Stimulated activated effector memory CD8-positive, alpha-beta T cell treated with anti-CD3 and anti-CD28 coated beads, Interleukin-12 subunit alpha, Interleukin-12 subunit beta, amount 100 ng/mL, for 72 hours (primary cell): ENCODE data around the gene GNG7.
"Not testable (repeated sequence)": the region's sequence is repeated elsewhere in the genome, so short reads cannot be mapped to it uniquely, and the experiment has no call there.

Source experiments
- ATAC-seq: fragments of 150-1000 bp; cut with Tn5 transposase; 2 replicates; pipeline ENCODE4 v1.10.0; 2021
- DNase-seq, 2 donors: peaks; one replicate each; pipeline ENCODE4 v3.0.0; 2021 to 2022; ENCODE audit warnings: low spot score in 2 of 2
- H3K27ac Mint-ChIP-seq: one replicate; pipeline ENCODE4 v1.8.0; 2022; ENCODE audit warnings: mild to moderate bottlenecking, mixed read lengths
- H3K36me3 Mint-ChIP-seq: one replicate; pipeline ENCODE4 v1.8.0; 2022; ENCODE audit warnings: mild to moderate bottlenecking, mixed read lengths
- H3K4me1 Mint-ChIP-seq: one replicate; pipeline ENCODE4 v1.8.0; 2022; ENCODE audit warnings: mixed read lengths
- H3K4me3 Mint-ChIP-seq: one replicate; pipeline ENCODE4 v1.8.0; 2022; ENCODE audit warnings: mild to moderate bottlenecking, mixed read lengths
- H3K9me3 Mint-ChIP-seq: one replicate; pipeline ENCODE4 v1.8.0; 2022; ENCODE audit warnings: mixed read lengths

Gene GNG7

DNA sequence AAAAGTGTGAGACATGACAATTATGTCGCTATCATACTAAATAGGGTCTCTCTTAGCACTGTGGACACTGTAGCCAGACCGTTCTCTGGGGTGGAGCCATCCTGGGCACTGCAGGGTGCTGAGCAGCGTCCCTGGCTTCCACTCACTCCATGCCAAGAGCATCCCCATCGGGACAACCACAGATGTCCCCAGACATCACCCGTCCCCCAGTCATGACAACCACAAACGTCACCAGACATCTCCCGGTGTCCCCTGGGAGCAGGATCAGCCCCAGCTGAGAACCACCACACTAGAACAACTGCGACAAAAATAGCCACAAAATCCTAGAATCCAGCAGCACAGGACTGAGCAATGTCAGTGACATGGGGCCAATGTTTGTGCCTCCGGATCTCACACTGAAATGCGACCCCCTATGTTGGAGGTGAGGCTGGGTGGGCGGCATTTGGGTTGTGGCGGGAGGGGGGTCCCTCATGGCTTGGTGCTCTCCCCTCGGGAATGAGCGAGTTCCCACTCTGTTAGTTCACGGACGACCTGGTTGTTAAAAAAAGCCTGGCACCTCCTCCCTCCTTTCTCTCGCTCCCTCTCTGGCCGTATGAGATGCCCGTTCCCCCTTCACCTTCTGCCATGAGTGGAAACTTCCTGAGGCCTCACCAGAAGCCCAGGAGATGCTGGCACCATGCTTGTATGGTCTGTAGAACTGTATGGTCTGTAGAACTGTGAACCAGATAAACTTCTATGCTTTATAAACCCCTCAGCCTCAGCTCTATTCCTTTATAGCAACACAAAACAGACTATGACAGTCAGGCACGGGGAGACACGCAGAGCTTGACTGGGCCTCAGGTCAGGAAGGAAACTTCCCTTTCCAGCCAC, 132.7 kb downstream of the GNG7 start:
- Mint-ChIP-seq H3K27ac (no peak overlapping the region), H3K4me3 (no peak overlapping the region)

GRCh38 chr19:2567996-2568395, 134.5 kb downstream of the GNG7 start:
- DNase-seq = no peak
- Mint-ChIP-seq H3K4me3 (no peak overlapping the region), H3K36me3 (no peaks in the 10 kb centered on the region), H3K27ac (no peak overlapping the region), H3K9me3 (peaks cover 3% of the 10 kb centered on the region), H3K4me1 (peaks cover 38% of the 10 kb centered on the region)
- no peak for ATAC-seq

More for the DNA sequence above, 132.7 kb downstream of the GNG7 start:
- H3K36me3 Mint-ChIP-seq = no peaks in the 10 kb centered on the region
- DNase-seq (no peak), ATAC-seq (no peak)
- peaks cover 23% of the 10 kb centered on the region for H3K4me1 Mint-ChIP-seq
- peaks cover 3% of the 10 kb centered on the region for H3K9me3 Mint-ChIP-seq

GRCh38 chr19:2567580-2567979, 134.9 kb downstream of the GNG7 start:
- no peak overlapping the region for H3K4me3 Mint-ChIP-seq
- peaks cover 3% of the 10 kb centered on the region for H3K9me3 Mint-ChIP-seq
- no peak for DNase-seq
- H3K4me1 Mint-ChIP-seq = peaks cover 42% of the 10 kb centered on the region
- ATAC-seq = peak; percentile 28
- no peak overlapping the region for H3K27ac Mint-ChIP-seq
- peaks cover under 1% of the 10 kb centered on the region for H3K36me3 Mint-ChIP-seq

GRCh38 chr19:2563546-2563945, 138.9 kb downstream of the GNG7 start:
- peaks cover 11% of the 10 kb centered on the region for H3K36me3 Mint-ChIP-seq
- DNase-seq, ATAC-seq, H3K27ac Mint-ChIP-seq, H3K9me3 Mint-ChIP-seq: not testable (repeated sequence)
- peaks cover 52% of the 10 kb centered on the region for H3K4me1 Mint-ChIP-seq
- H3K4me3 Mint-ChIP-seq = peak overlapping the region; percentile 85

DNA sequence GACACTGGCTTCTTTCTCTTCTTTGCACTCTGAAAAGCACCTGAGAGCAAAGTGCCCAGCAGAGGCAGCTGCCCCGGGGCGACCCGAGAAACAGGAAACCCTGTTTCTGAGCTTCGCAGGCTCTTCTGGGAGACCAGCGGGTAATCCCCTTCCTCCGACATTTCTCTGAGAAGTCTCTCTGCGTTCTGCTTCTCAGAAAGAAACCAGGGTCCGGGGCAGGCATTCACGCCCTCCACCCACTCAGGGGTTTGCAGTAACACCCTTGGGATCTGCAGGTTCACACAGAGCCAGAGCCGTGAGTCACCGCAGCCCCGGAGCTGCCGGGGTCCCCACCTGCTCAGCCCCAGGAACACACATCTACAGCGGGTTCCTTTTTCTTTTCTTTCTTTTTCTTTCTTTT, 140.6 kb downstream of the GNG7 start:
- H3K36me3 Mint-ChIP-seq = peaks cover 11% of the 10 kb centered on the region
- peak overlapping the region; percentile 94 for H3K27ac Mint-ChIP-seq
- no peaks in the 10 kb centered on the region for H3K9me3 Mint-ChIP-seq
- H3K4me1 Mint-ChIP-seq = peaks cover 53% of the 10 kb centered on the region
- ATAC-seq (peak; percentile 92), DNase-seq (peak; percentile 56 to 91)
- peak overlapping the region; percentile 85 for H3K4me3 Mint-ChIP-seq

- H3K4me1 Mint-ChIP-seq = peaks cover 60% of the 10 kb centered on the region
Measured at GRCh38 chr19:2561221-2561620, 141.3 kb downstream of the GNG7 start.

DNA sequence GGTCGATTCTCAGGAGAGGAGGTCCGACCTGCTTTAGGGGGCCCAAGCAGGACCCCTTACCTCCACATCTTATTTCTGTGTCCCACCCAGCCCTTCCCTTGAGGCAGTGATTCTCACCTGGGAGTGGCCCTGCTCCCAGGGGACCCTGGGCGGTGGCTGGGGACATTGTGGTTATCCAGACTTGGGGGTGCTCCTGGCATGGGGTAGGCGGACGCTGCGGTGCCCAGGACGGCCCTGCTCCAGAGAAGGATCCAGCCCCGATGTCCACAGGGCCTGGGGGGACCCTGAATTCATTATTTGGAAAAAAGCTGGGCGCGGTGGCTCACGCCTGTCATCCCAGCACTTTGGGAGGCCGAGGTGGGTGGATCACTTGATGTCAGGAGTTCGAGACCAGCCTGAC, 142.1 kb downstream of the GNG7 start:
- Mint-ChIP-seq H3K36me3 (peaks cover 11% of the 10 kb centered on the region), H3K4me3 (peak overlapping the region; percentile 85), H3K9me3 (no peaks in the 10 kb centered on the region), H3K27ac (no peak overlapping the region), H3K4me1 (peaks cover 61% of the 10 kb centered on the region)
- DNase-seq = no peak
- no peak for ATAC-seq

More at GRCh38 chr19:2561221-2561620, 141.3 kb downstream of the GNG7 start:
- DNase-seq = no peak
- Mint-ChIP-seq H3K9me3 (no peaks in the 10 kb centered on the region), H3K36me3 (peaks cover 11% of the 10 kb centered on the region), H3K4me3 (peak overlapping the region; percentile 85), H3K27ac (peak overlapping the region; percentile 94)
- no peak for ATAC-seq

- peaks cover 11% of the 10 kb centered on the region for H3K36me3 Mint-ChIP-seq
- H3K9me3 Mint-ChIP-seq = no peaks in the 10 kb centered on the region
- peaks cover 51% of the 10 kb centered on the region for H3K4me1 Mint-ChIP-seq
- H3K4me3 Mint-ChIP-seq = no peak overlapping the region
- ATAC-seq = no peak
- no peak overlapping the region for H3K27ac Mint-ChIP-seq
- DNase-seq = no peak
Measured at GRCh38 chr19:2558543-2558942, 144.0 kb downstream of the GNG7 start.

GRCh38 chr19:2558131-2558530, 144.4 kb downstream of the GNG7 start:
- not testable (repeated sequence) for H3K4me3 Mint-ChIP-seq, ATAC-seq, H3K27ac Mint-ChIP-seq, DNase-seq, H3K9me3 Mint-ChIP-seq
- peaks cover 47% of the 10 kb centered on the region for H3K4me1 Mint-ChIP-seq
- peaks cover 12% of the 10 kb centered on the region for H3K36me3 Mint-ChIP-seq

GRCh38 chr19:2557093-2557440, 145.4 kb downstream of the GNG7 start:
- no peaks in the 10 kb centered on the region for H3K9me3 Mint-ChIP-seq
- peaks cover 39% of the 10 kb centered on the region for H3K4me1 Mint-ChIP-seq
- no peak for ATAC-seq
- no peak for DNase-seq
- H3K36me3 Mint-ChIP-seq = peaks cover 12% of the 10 kb centered on the region
- no peak overlapping the region for H3K27ac Mint-ChIP-seq
- H3K4me3 Mint-ChIP-seq = no peak overlapping the region

GRCh38 chr19:2556221-2557092, 146.0 kb downstream of the GNG7 start:
- Mint-ChIP-seq H3K27ac (no peak overlapping the region), H3K9me3 (no peaks in the 10 kb centered on the region), H3K4me1 (peaks cover 37% of the 10 kb centered on the region), H3K4me3 (no peak overlapping the region), H3K36me3 (peaks cover 6% of the 10 kb centered on the region)
- ATAC-seq (no peak), DNase-seq (no peak)

GRCh38 chr19:2555422-2556220, 146.9 kb downstream of the GNG7 start:
- Mint-ChIP-seq H3K36me3 (peaks cover 6% of the 10 kb centered on the region), H3K4me1 (peaks cover 32% of the 10 kb centered on the region), H3K9me3 (no peaks in the 10 kb centered on the region), H3K4me3 (no peak overlapping the region), H3K27ac (no peak overlapping the region)
- no peak for ATAC-seq
- no peak for DNase-seq

- Mint-ChIP-seq H3K36me3 (peaks cover 6% of the 10 kb centered on the region), H3K9me3 (no peaks in the 10 kb centered on the region), H3K27ac (no peak overlapping the region), H3K4me1 (peaks cover 32% of the 10 kb centered on the region), H3K4me3 (no peak overlapping the region)
- DNase-seq (no peak), ATAC-seq (no peak)
Measured at GRCh38 chr19:2554856-2555255, 147.6 kb downstream of the GNG7 start.

DNA sequence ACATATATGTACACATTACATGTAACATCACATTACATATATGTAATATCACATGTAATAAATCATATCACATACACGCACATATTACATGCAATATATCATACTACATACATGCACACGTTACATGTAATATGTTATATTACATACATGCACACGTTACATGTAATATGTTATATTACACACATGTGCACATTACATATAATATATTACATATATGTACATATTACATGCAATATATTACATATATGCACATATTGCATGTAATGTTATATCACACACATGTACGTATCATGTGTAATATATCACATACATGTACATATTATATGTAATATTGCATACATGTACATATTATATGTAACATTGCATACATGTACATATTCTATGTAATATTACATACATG, 149.0 kb downstream of the GNG7 start:
- ATAC-seq = no peak
- Mint-ChIP-seq H3K4me3 (no peak overlapping the region), H3K36me3 (peaks cover 6% of the 10 kb centered on the region), H3K9me3 (no peaks in the 10 kb centered on the region), H3K4me1 (peaks cover 31% of the 10 kb centered on the region), H3K27ac (no peak overlapping the region)
- DNase-seq = no peak

- Mint-ChIP-seq H3K4me1 (peaks cover 24% of the 10 kb centered on the region), H3K27ac (peak overlapping the region; percentile 56)
Measured at GRCh38 chr19:2552859-2553258, 149.6 kb downstream of the GNG7 start.

More at GRCh38 chr19:2552859-2553258, 149.6 kb downstream of the GNG7 start:
- peak in 1 of 2 donors; percentile 77 for DNase-seq
- Mint-ChIP-seq H3K4me3 (peak overlapping the region; percentile 32), H3K36me3 (peaks cover 6% of the 10 kb centered on the region), H3K9me3 (no peaks in the 10 kb centered on the region)
- peak; percentile 92 for ATAC-seq
